ENCODE results near the gene KCNK18. TPM values are rescaled to one million over a fixed set of nuclear protein-coding genes. Genes with fewer than 3 reads are reported as not detected.
"Not testable (repeated sequence)": the region's sequence is repeated elsewhere in the genome, so short reads cannot be mapped to it uniquely, and the experiment has no call there.

KCNK18 gene
- total RNA-seq, 2 donors from 2014 or later: not detected

GRCh38 chr10:117167789-117168674 is 29.3 kb upstream of the KCNK18 start:
- intact Hi-C loops (cut with DNase I): loop anchor here in 1 of 2 donors (10.0 kb wide), 1 partner anchor 483 kb away; no protein-coding TSS in a partner anchor
- ATAC-seq (peak; percentile 86 to 95), DNase-seq (peak; percentile 60)

- intact Hi-C loops (cut with DNase I): loop anchor here in 1 of 2 donors (10.0 kb wide), 1 partner anchor 484 kb away; no protein-coding TSS in a partner anchor
- ATAC-seq (no peak), DNase-seq (no peak)
Measured at GRCh38 chr10:117168729-117169128, 28.6 kb upstream of the KCNK18 start.

GRCh38 chr10:117169480-117169879 is 27.8 kb upstream of the KCNK18 start:
- intact Hi-C loops (cut with DNase I): loop anchor here in 1 of 2 donors (10.0 kb wide), 1 partner anchor 485 kb away; no protein-coding TSS in a partner anchor
- ATAC-seq: no peak
- DNase-seq: no peak

GRCh38 chr10:117170244-117170643 is 27.0 kb upstream of the KCNK18 start:
- intact Hi-C loops (cut with DNase I): no loop called here
- DNase-seq: no peak
- ATAC-seq: no peak

GRCh38 chr10:117174439-117175214 is 22.7 kb upstream of the KCNK18 start:
- DNase-seq (peak; percentile 74), ATAC-seq (peak; percentile 86 to 92)
- intact Hi-C loops (cut with DNase I): loop anchor here (1.0 to 5.0 kb wide), 3 partner anchors 377 to 492 kb away; no protein-coding TSS in a partner anchor

GRCh38 chr10:117175215-117175900 is 21.9 kb upstream of the KCNK18 start:
- peak; percentile 20 to 57 for ATAC-seq
- intact Hi-C loops (cut with DNase I): loop anchor here (2.0 to 5.0 kb wide), 2 partner anchors 379 to 493 kb away; no protein-coding TSS in a partner anchor
- DNase-seq: peak; percentile 36

- DNase-seq: peak; percentile 83
- peak; percentile 45 to 83 for ATAC-seq
Measured at GRCh38 chr10:117175901-117176534, 21.3 kb upstream of the KCNK18 start.

GRCh38 chr10:117178190-117178589 is 19.1 kb upstream of the KCNK18 start:
- intact Hi-C loops (cut with DNase I): loop anchor here in 1 of 2 donors (5.0 kb wide), 1 partner anchor 496 kb away; no protein-coding TSS in a partner anchor
- ATAC-seq (no peak), DNase-seq (no peak)

More at GRCh38 chr10:117175901-117176534, 21.3 kb upstream of the KCNK18 start:
- intact Hi-C loops (cut with DNase I): loop anchor here (2.0 to 5.0 kb wide), 2 partner anchors 379 to 494 kb away; no protein-coding TSS in a partner anchor

GRCh38 chr10:117184296-117184695 is 13.0 kb upstream of the KCNK18 start:
- no peak for ATAC-seq
- intact Hi-C loops (cut with DNase I): no loop called here
- DNase-seq: no peak

GRCh38 chr10:117184821-117185220 is 12.5 kb upstream of the KCNK18 start:
- ATAC-seq (no peak), DNase-seq (no peak)
- intact Hi-C loops (cut with DNase I): no loop called here

GRCh38 chr10:117185817-117186216 is 11.5 kb upstream of the KCNK18 start:
- DNase-seq; intact Hi-C loops (cut with DNase I); ATAC-seq: not testable (repeated sequence)

- no peak for DNase-seq
- no peak for ATAC-seq
- intact Hi-C loops (cut with DNase I): no loop called here
Measured at GRCh38 chr10:117186832-117187615, 10.3 kb upstream of the KCNK18 start.

- DNase-seq (no peak), ATAC-seq (no peak)
- intact Hi-C loops (cut with DNase I): no loop called here
Measured at GRCh38 chr10:117188371-117188770, 8.9 kb upstream of the KCNK18 start.

- intact Hi-C loops (cut with DNase I): no loop called here
- no peak for DNase-seq
- no peak for ATAC-seq
Measured at GRCh38 chr10:117189557-117189956, 7.7 kb upstream of the KCNK18 start.

GRCh38 chr10:117198088-117198487 is 799 bp downstream of the KCNK18 start:
- DNase-seq: no peak
- ATAC-seq: no peak
- intact Hi-C loops (cut with DNase I): no loop called here

GRCh38 chr10:117201826-117202225 is 4.5 kb downstream of the KCNK18 start:
- ATAC-seq (no peak), DNase-seq (no peak)
- intact Hi-C loops (cut with DNase I): no loop called here

GRCh38 chr10:117204316-117204715 is 7.0 kb downstream of the KCNK18 start:
- intact Hi-C loops (cut with DNase I): no loop called here
- DNase-seq: no peak
- ATAC-seq: no peak

- DNase-seq (no peak), ATAC-seq (no peak)
- intact Hi-C loops (cut with DNase I): loop anchor here (10.0 kb wide), 3 partner anchors 113 to 1033 kb away; no protein-coding TSS in a partner anchor
Measured at GRCh38 chr10:117212176-117212575, 14.9 kb downstream of the KCNK18 start.

Measured in left cardiac atrium (tissue), 4 donors.